HepG2 (cell line): Measurements from ENCODE around the gene CHTF18. TPM values are rescaled to one million over a fixed set of nuclear protein-coding genes. Genes with fewer than 3 reads are reported as not detected.

ENCODE experiments used
- AGO2 ChIP-seq: fragments of 200-400 bp; formaldehyde crosslinking; optimal IDR thresholded peaks from 2 replicates; pipeline ENCODE3; 2017; ENCODE audit warnings: mild to moderate bottlenecking, low read depth, low read length, moderate library complexity
- AKAP8 ChIP-seq: sonication (generic); formaldehyde crosslinking; IDR thresholded peaks from 2 replicates; pipeline ENCODE4 v1.5.1; 2020; ENCODE audit warnings: mild to moderate bottlenecking, missing genetic modification reagents
- CENPT ChIP-seq: sonication (generic); formaldehyde crosslinking; IDR thresholded peaks from 2 replicates; pipeline ENCODE4 v1.8.0; 2022; ENCODE audit warnings: low read depth, mild to moderate bottlenecking, moderate library complexity, missing genetic modification reagents
- ELF1 ChIP-seq: sonication (generic); formaldehyde crosslinking; IDR thresholded peaks from 2 replicates; pipeline ENCODE4 v1.4.0; 2020; ENCODE audit warnings: missing genetic modification reagents
- FOXP4 ChIP-seq: sonication (generic); formaldehyde crosslinking; IDR thresholded peaks from 2 replicates; pipeline ENCODE4 v1.4.0; 2020; ENCODE audit warnings: missing genetic modification reagents
- HOXA9 ChIP-seq: sonication (generic); formaldehyde crosslinking; IDR thresholded peaks from 2 replicates; pipeline ENCODE4 v1.8.1; 2022; ENCODE audit warnings: missing genetic modification reagents, mild to moderate bottlenecking, moderate library complexity, borderline replicate concordance
- IRF1 ChIP-seq: sonication (generic); formaldehyde crosslinking; IDR thresholded peaks from 2 replicates; pipeline ENCODE4 v1.4.0; 2020; ENCODE audit warnings: low read depth, mild to moderate bottlenecking, missing genetic modification reagents
- MED1 ChIP-seq: sonication (generic); formaldehyde crosslinking; IDR thresholded peaks from 2 replicates; pipeline ENCODE4 v1.4.0; 2020; ENCODE audit warnings: missing genetic modification reagents
- NFE2L1 ChIP-seq: sonication (generic); formaldehyde crosslinking; IDR thresholded peaks from 2 replicates; pipeline ENCODE4 v1.4.0; 2020; ENCODE audit warnings: missing genetic modification reagents, mild to moderate bottlenecking, borderline replicate concordance
- PAWR ChIP-seq: sonication (generic); formaldehyde crosslinking; IDR thresholded peaks from 2 replicates; pipeline ENCODE4 v1.4.0; 2020; ENCODE audit warnings: missing genetic modification reagents, mild to moderate bottlenecking, borderline replicate concordance
- PHF5A ChIP-seq: IDR thresholded peaks from one replicate; pipeline ENCODE4 v1.6.1; 2018; ENCODE audit warnings: low read depth, missing genetic modification reagents; ENCODE audit not compliant: unreplicated experiment
- SOX5 ChIP-seq: IDR thresholded peaks from 2 replicates; pipeline ENCODE4 v1.6.1; 2016; ENCODE audit warnings: borderline replicate concordance
- SRSF1 ChIP-seq: fragments of 200-400 bp; formaldehyde crosslinking; optimal IDR thresholded peaks from 2 replicates; pipeline ENCODE3; 2017; ENCODE audit warnings: mild to moderate bottlenecking, low read depth, low read length, moderate library complexity
- ZBTB1 ChIP-seq: sonication (generic); formaldehyde crosslinking; IDR thresholded peaks from 2 replicates; pipeline ENCODE4 v1.4.0; 2020; ENCODE audit warnings: missing genetic modification reagents, borderline replicate concordance
- ZBTB10 ChIP-seq: sonication (generic); formaldehyde crosslinking; IDR thresholded peaks from 2 replicates; pipeline ENCODE4 v1.4.0; 2020; ENCODE audit warnings: missing genetic modification reagents, borderline replicate concordance
- ZKSCAN8 ChIP-seq: IDR thresholded peaks from 2 replicates; pipeline ENCODE4 v1.6.1; 2016; ENCODE audit warnings: borderline replicate concordance, missing genetic modification reagents, missing compliant biosample characterization
- ZNF292 ChIP-seq: sonication (generic); formaldehyde crosslinking; IDR thresholded peaks from 2 replicates; pipeline ENCODE4 v1.8.1; 2022; ENCODE audit warnings: mild to moderate bottlenecking, low read depth, missing genetic modification reagents, borderline replicate concordance
- ZNF496 ChIP-seq: sonication (generic); formaldehyde crosslinking; IDR thresholded peaks from 2 replicates; pipeline ENCODE4 v1.8.1; 2023; ENCODE audit warnings: mild to moderate bottlenecking, moderate library complexity, missing genetic modification reagents; ENCODE audit not compliant: insufficient replicate concordance
- ZNF563 ChIP-seq: sonication (generic); formaldehyde crosslinking; IDR thresholded peaks from 2 replicates; pipeline ENCODE4 v1.8.0; 2022; ENCODE audit warnings: mild to moderate bottlenecking, moderate library complexity, missing genetic modification reagents
- ZNF564 ChIP-seq: sonication (generic); formaldehyde crosslinking; IDR thresholded peaks from 2 replicates; pipeline ENCODE4 v1.8.1; 2023; ENCODE audit warnings: mild to moderate bottlenecking, missing genetic modification reagents
- ZNF75D ChIP-seq: sonication (generic); formaldehyde crosslinking; IDR thresholded peaks from 2 replicates; pipeline ENCODE4 v1.8.1; 2023; ENCODE audit warnings: missing genetic modification reagents, mild to moderate bottlenecking, borderline replicate concordance
- ZNF782 ChIP-seq: sonication (generic); formaldehyde crosslinking; IDR thresholded peaks from 2 replicates; pipeline ENCODE4 v1.4.0; 2020; ENCODE audit warnings: missing genetic modification reagents, mild to moderate bottlenecking, borderline replicate concordance
- polyA plus RNA-seq, 8 experiments: library from polyadenylated mRNA; depleted of rRNA in 3 of 8; stranded (reverse) in 7 of 8; unstranded in 1 of 8; fragments of >200 nt; fragmentation: Illumina TruSeq in 4 of 8; extraction: Trizol in 4 of 8; gene quantifications; 2 replicates each; pipeline versions ENCODE4 v1.2.1 to v1.2.3, GENCODE V29; 2011 to 2016; ENCODE audit warnings: low read depth in 4 of 8, missing spikeins in 1 of 8, mixed read lengths in 1 of 8; ENCODE audit not compliant: insufficient read depth in 1 of 8
- total RNA-seq, 5 experiments: library from RNA; depleted of rRNA; stranded (reverse); fragments of >200 nt; fragmentation: Illumina TruSeq; extraction: Trizol; gene quantifications; 2 replicates each; pipeline ENCODE4 v1.2.3, GENCODE V29; 2016; ENCODE audit warnings: low read depth in 1 of 5

CHTF18 gene
- total and polyA plus RNA-seq, 2 of the 13 experiments (the other 11 are each of a cell fraction or from before 2014, with no cell fraction given) = 8.6 to 22.9 TPM

GRCh38 chr16:740764-741505 lies 47.5 kb upstream of the CHTF18 start, which contains the start of gene CIAO3 (continued):
- TF ChIP-seq HOXA9 (CRISPR knock-in tag) (peak; percentile 67; the same call in 1 of the 2 replicates), ZBTB1 (CRISPR knock-in tag) (no peak), ZNF75D (no peak), IRF1 (no peak), FOXP4 (CRISPR knock-in tag) (no peak), ZNF292 (no peak), MED1 (CRISPR knock-in tag) (0 out of 2 replicates have a peak, but pooled peaks have one; percentile 39), ELF1 (CRISPR knock-in tag) (peak; percentile 98), ZNF782 (no peak), ZKSCAN8 (peak; percentile 80; the same call in 1 of the 2 replicates), PHF5A (peak; percentile 67), AGO2 (peak; percentile 10), NFE2L1 (CRISPR knock-in tag) (no peak), PAWR (CRISPR knock-in tag) (no peak), ZNF496 (CRISPR knock-in tag) (no peak), ZBTB10 (CRISPR knock-in tag) (peak; percentile 90; the same call in 1 of the 2 replicates), ZNF563 (CRISPR knock-in tag) (0 out of 2 replicates have a peak, but pooled peaks have one; percentile 24), SOX5 (peak; percentile 26; the same call in 1 of the 2 replicates), SRSF1 (no peak), CENPT (CRISPR knock-in tag) (no peak), AKAP8 (CRISPR knock-in tag) (peak; percentile 90; the same call in 1 of the 2 replicates), ZNF564 (peak; percentile 60; the same call in 1 of the 2 replicates)
